Measurements from ENCODE around the gene FBLN5. TPM values are rescaled to one million over a fixed set of nuclear protein-coding genes. Genes with fewer than 3 reads are reported as not detected.

The FBLN5 gene
- total RNA-seq, 1 donor from 2014 or later, result 2.2 TPM

- H3K4me3 ChIP-seq (ENCODE audit: low read depth, low read length), result no peak overlapping the region
- DNase-seq (ENCODE audit: low read depth), result no peak
- TF ChIP-seq CTCF (conservative IDR thresholded peaks at IDR 0.05; ENCODE audit: low read depth, low read length), result no peak
These were observed 16.0 kb upstream of the FBLN5 start for GRCh38 chr14:91963465-91963864.

GRCh38 chr14:91961297-91962220 is 14.1 kb upstream of the FBLN5 start:
- DNase-seq (ENCODE audit: low read depth), result no peak
- no peak for TF ChIP-seq CTCF (conservative IDR thresholded peaks at IDR 0.05; ENCODE audit: low read depth, low read length)
- no peak overlapping the region for H3K4me3 ChIP-seq (ENCODE audit: low read depth, low read length)

- H3K4me3 ChIP-seq (ENCODE audit: low read depth, low read length), result no peak overlapping the region
- TF ChIP-seq CTCF (conservative IDR thresholded peaks at IDR 0.05; ENCODE audit: low read depth, low read length), result no peak
These were observed 10.4 kb upstream of the FBLN5 start for GRCh38 chr14:91957876-91958313.

GRCh38 chr14:91956616-91957015 is 9.1 kb upstream of the FBLN5 start:
- no peak overlapping the region for H3K4me3 ChIP-seq (ENCODE audit: low read depth, low read length)
- DNase-seq (ENCODE audit: low read depth), result no peak
- no peak for TF ChIP-seq CTCF (conservative IDR thresholded peaks at IDR 0.05; ENCODE audit: low read depth, low read length)

More at GRCh38 chr14:91957876-91958313, 10.4 kb upstream of the FBLN5 start:
- DNase-seq (ENCODE audit: low read depth), result no peak

GRCh38 chr14:91955168-91955567 is 7.7 kb upstream of the FBLN5 start:
- TF ChIP-seq CTCF (conservative IDR thresholded peaks at IDR 0.05; ENCODE audit: low read depth, low read length), result no peak
- DNase-seq (ENCODE audit: low read depth), result no peak
- no peak overlapping the region for H3K4me3 ChIP-seq (ENCODE audit: low read depth, low read length)

GRCh38 chr14:91953170-91953985 is 5.9 kb upstream of the FBLN5 start:
- TF ChIP-seq CTCF (conservative IDR thresholded peaks at IDR 0.05; ENCODE audit: low read depth, low read length), result no peak
- no peak overlapping the region for H3K4me3 ChIP-seq (ENCODE audit: low read depth, low read length)
- no peak for DNase-seq (ENCODE audit: low read depth)
